ENCODE data around the gene WWOX. TPM values are rescaled to one million over a fixed set of nuclear protein-coding genes. Genes with fewer than 3 reads are reported as not detected.

Gene WWOX
- total and polyA plus RNA-seq, 10 donors: 5.9 to 90.3 (median 26.4) TPM

GRCh38 chr16:78869492-78869891, 770.0 kb downstream of the WWOX start:
- DNase-seq: no peak
- no peaks in the 10 kb centered on the region for H3K27me3 ChIP-seq (replicated peaks in 1 of 7)
- no peaks in the 10 kb centered on the region for H3K9me3 ChIP-seq
- no peaks in the 10 kb centered on the region for H3K36me3 ChIP-seq
- no peak overlapping the region for H3K4me3 ChIP-seq
- no peaks in the 10 kb centered on the region for H3K4me1 ChIP-seq
- H3K27ac ChIP-seq: no peak overlapping the region
- TF ChIP-seq POLR2AphosphoS5 (IDR thresholded peaks at IDR 0.05): no peak
- no peak for TF ChIP-seq CTCF (IDR thresholded peaks at IDR 0.05 in 8 of 11, conservative IDR thresholded peaks at IDR 0.05 in 3 of 11)
- TF ChIP-seq POLR2A (IDR thresholded peaks at IDR 0.05): no peak
- intact Hi-C loops (cut with DNase I; ENCODE audit: low total_unique reads): no loop called here
- 81 to 99% (median 92%) methylated on average over 7 of the region's 7 CpGs for WGBS, 5 donors

GRCh38 chr16:78871241-78871640, 771.8 kb downstream of the WWOX start:
- no peak for TF ChIP-seq CTCF (IDR thresholded peaks at IDR 0.05 in 8 of 11, conservative IDR thresholded peaks at IDR 0.05 in 3 of 11)
- no peak for TF ChIP-seq POLR2AphosphoS5 (IDR thresholded peaks at IDR 0.05)
- TF ChIP-seq POLR2A (IDR thresholded peaks at IDR 0.05): no peak
- intact Hi-C loops (cut with DNase I; ENCODE audit: low total_unique reads): no loop called here
- H3K4me3 ChIP-seq: no peak overlapping the region
- H3K27me3 ChIP-seq (replicated peaks in 1 of 7): no peaks in the 10 kb centered on the region
- no peaks in the 10 kb centered on the region for H3K4me1 ChIP-seq
- no peaks in the 10 kb centered on the region for H3K36me3 ChIP-seq
- WGBS, 5 donors: 89 to 97% (median 89%) methylated on average over 4 of the region's 4 CpGs
- no peak overlapping the region for H3K27ac ChIP-seq
- no peaks in the 10 kb centered on the region for H3K9me3 ChIP-seq
- no peak for DNase-seq

- intact Hi-C loops (cut with DNase I; ENCODE audit: low total_unique reads): no loop called here
- 80 to 89% (median 84%) methylated on average over 2 of the region's 2 CpGs for WGBS, 5 donors
Measured at GRCh38 chr16:78876671-78877070, 777.2 kb downstream of the WWOX start.

GRCh38 chr16:78877114-78877655, 777.7 kb downstream of the WWOX start:
- intact Hi-C loops (cut with DNase I; ENCODE audit: low total_unique reads): no loop called here

More at GRCh38 chr16:78876671-78877070, 777.2 kb downstream of the WWOX start:
- Histone ChIP-seq H3K27me3 (replicated peaks in 1 of 7) (no peaks in the 10 kb centered on the region), H3K36me3 (no peaks in the 10 kb centered on the region), H3K27ac (no peak overlapping the region), H3K9me3 (no peaks in the 10 kb centered on the region), H3K4me3 (no peak overlapping the region), H3K4me1 (no peaks in the 10 kb centered on the region)
- no peak for DNase-seq
- no peak for TF ChIP-seq POLR2AphosphoS5 (IDR thresholded peaks at IDR 0.05)
- no peak for TF ChIP-seq CTCF (IDR thresholded peaks at IDR 0.05 in 8 of 11, conservative IDR thresholded peaks at IDR 0.05 in 3 of 11)
- no peak for TF ChIP-seq POLR2A (IDR thresholded peaks at IDR 0.05)

More at GRCh38 chr16:78877114-78877655, 777.7 kb downstream of the WWOX start:
- DNase-seq: no peak
- Histone ChIP-seq H3K4me3 (no peak overlapping the region), H3K27me3 (replicated peaks in 1 of 7) (no peaks in the 10 kb centered on the region), H3K36me3 (no peaks in the 10 kb centered on the region), H3K9me3 (no peaks in the 10 kb centered on the region), H3K4me1 (no peaks in the 10 kb centered on the region), H3K27ac (no peak overlapping the region)
- WGBS, 5 donors: 74 to 82% (median 78%) methylated on average over 6 of the region's 6 CpGs
- TF ChIP-seq CTCF (IDR thresholded peaks at IDR 0.05 in 8 of 11, conservative IDR thresholded peaks at IDR 0.05 in 3 of 11) (no peak), POLR2A (IDR thresholded peaks at IDR 0.05) (no peak), POLR2AphosphoS5 (IDR thresholded peaks at IDR 0.05) (no peak)
